ENCODE measurements around the gene URAD.
A peak's percentile ranks its signal among the peaks of the same experiment; 100 is the strongest.

Gene URAD

GRCh38 chr13:27997904-27998522 lies 9.5 kb upstream of the URAD start:
- peak; percentile 23 for DNase-seq

- no peak for DNase-seq
These were observed 3.4 kb upstream of the URAD start for GRCh38 chr13:27991881-27992280.

- no peak for DNase-seq
These were observed 2.9 kb downstream of the URAD start for GRCh38 chr13:27985600-27985999.

- DNase-seq: no peak
These were observed 6.1 kb downstream of the URAD start for GRCh38 chr13:27982361-27982760.

- DNase-seq: no peak
These were observed 7.3 kb downstream of the URAD start for GRCh38 chr13:27981006-27981708.

- no peak for DNase-seq
These were observed 8.1 kb downstream of the URAD start for GRCh38 chr13:27980280-27980998.

- DNase-seq: no peak
These were observed 8.7 kb downstream of the URAD start for GRCh38 chr13:27979765-27980279.

GRCh38 chr13:27979001-27979643 lies 9.4 kb downstream of the URAD start:
- no peak for DNase-seq

- no peak for DNase-seq
These were observed 10.1 kb downstream of the URAD start for GRCh38 chr13:27978301-27978968.

- DNase-seq: no peak
These were observed 10.8 kb downstream of the URAD start for GRCh38 chr13:27977476-27978300.

- DNase-seq: no peak
These were observed 12.0 kb downstream of the URAD start for GRCh38 chr13:27976362-27977091.

GRCh38 chr13:27975564-27976361 lies 12.7 kb downstream of the URAD start:
- DNase-seq: no peak

- DNase-seq: no peak
These were observed 14.4 kb downstream of the URAD start for GRCh38 chr13:27973961-27974662.

GRCh38 chr13:27973291-27973690 lies 15.2 kb downstream of the URAD start:
- no peak for DNase-seq

GRCh38 chr13:27972478-27972820 lies 16.0 kb downstream of the URAD start:
- no peak for DNase-seq

GRCh38 chr13:27971776-27972477 lies 16.6 kb downstream of the URAD start:
- no peak for DNase-seq

GRCh38 chr13:27971236-27971645 lies 17.3 kb downstream of the URAD start:
- no peak for DNase-seq

- no peak for DNase-seq
These were observed 17.9 kb downstream of the URAD start for GRCh38 chr13:27970382-27971235.

Measured in fibroblast of skin of back (primary cell).